Measurements from ENCODE around the gene RUFY1. TPM values are rescaled to one million over a fixed set of nuclear protein-coding genes. Genes with fewer than 3 reads are reported as not detected.

RUFY1 gene
- total and polyA plus RNA-seq, 9 of the 15 experiments (the other 6 are each of a cell fraction or from before 2014, with no cell fraction given) = 5.0 to 41.7 (median 29.6) TPM

DNA sequence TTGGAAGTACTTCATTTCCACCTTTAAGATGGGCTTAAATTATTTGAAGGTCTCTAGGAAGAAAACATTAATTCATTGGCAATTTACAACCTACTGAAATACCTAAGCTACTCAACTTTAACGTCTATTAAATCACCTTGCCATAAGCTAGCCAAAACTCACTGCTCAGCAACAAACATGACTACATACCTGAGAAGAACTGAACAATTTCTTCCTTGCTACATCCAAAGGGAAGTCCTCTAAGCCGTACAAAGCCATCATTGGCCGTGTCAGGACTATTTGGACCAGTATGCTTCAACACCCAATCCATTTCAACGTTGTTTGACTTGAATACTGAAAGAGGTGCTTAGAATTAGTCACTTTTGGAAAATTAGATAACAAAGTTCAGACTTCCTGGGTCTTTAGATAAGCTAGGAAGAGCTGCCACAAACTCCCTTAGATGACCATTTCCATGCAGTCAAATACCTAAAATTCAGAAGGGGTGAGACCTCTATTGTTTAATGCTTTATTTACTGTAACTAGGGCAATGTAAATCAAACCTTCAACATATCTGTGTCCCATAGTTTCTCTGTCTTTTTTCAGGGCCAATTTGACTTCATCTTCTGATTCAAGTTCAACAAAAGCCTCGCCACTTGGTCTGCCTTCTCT is 70.5 kb downstream of the RUFY1 start (continued):
- TF ChIP-seq U2AF1 (optimal IDR thresholded peaks at IDR 0.05; ENCODE audit: low read depth, low read length) (peak; percentile 35), PPARD (CRISPR knock-in tag; IDR thresholded peaks at IDR 0.05) (no peak), MCM7 (IDR thresholded peaks at IDR 0.05) (no peak), HDGF (IDR thresholded peaks at IDR 0.05) (no peak), NELFE (IDR thresholded peaks at IDR 0.05; ENCODE audit: insufficient read depth, insufficient read length) (no peak), CCNT2 (IDR thresholded peaks at IDR 0.05; ENCODE audit: borderline replicate concordance, extremely low read depth, insufficient read length, low read depth, low read length) (peak; percentile 24), ETV1 (tag; conservative IDR thresholded peaks at IDR 0.05; ENCODE audit: low read depth) (0 out of 2 replicates have a peak, but pooled peaks have one; percentile 20), TCF7 (IDR thresholded peaks at IDR 0.05; ENCODE audit: borderline replicate concordance) (no peak), GABPB1 (CRISPR knock-in tag; IDR thresholded peaks at IDR 0.05) (no peak), ARHGAP35 (IDR thresholded peaks at IDR 0.05; ENCODE audit: partially characterized antibody) (no peak), NCOR1 (IDR thresholded peaks at IDR 0.05) (peak; percentile 46), ETV5 (CRISPR knock-in tag; IDR thresholded peaks at IDR 0.05; ENCODE audit: low read depth) (no peak), GTF2E2 (tag; IDR thresholded peaks at IDR 0.05) (no peak), CBFA2T2 (conservative IDR thresholded peaks at IDR 0.05) (peak; percentile 46; the same call in 1 of the 2 replicates), KAT8 (IDR thresholded peaks at IDR 0.05; ENCODE audit: low read depth) (no peak), ARID1B (IDR thresholded peaks at IDR 0.05) (peak; percentile 83), LEF1 (IDR thresholded peaks at IDR 0.05) (peak; percentile 27; the same call in 1 of the 2 replicates), FOXA3 (CRISPR knock-in tag; conservative IDR thresholded peaks at IDR 0.05 in 1 of 2, IDR thresholded peaks at IDR 0.05 in 1 of 2) (no peak; a peak in 1 of 4 replicates)
- TF ChIP-seq, protein P1, sequence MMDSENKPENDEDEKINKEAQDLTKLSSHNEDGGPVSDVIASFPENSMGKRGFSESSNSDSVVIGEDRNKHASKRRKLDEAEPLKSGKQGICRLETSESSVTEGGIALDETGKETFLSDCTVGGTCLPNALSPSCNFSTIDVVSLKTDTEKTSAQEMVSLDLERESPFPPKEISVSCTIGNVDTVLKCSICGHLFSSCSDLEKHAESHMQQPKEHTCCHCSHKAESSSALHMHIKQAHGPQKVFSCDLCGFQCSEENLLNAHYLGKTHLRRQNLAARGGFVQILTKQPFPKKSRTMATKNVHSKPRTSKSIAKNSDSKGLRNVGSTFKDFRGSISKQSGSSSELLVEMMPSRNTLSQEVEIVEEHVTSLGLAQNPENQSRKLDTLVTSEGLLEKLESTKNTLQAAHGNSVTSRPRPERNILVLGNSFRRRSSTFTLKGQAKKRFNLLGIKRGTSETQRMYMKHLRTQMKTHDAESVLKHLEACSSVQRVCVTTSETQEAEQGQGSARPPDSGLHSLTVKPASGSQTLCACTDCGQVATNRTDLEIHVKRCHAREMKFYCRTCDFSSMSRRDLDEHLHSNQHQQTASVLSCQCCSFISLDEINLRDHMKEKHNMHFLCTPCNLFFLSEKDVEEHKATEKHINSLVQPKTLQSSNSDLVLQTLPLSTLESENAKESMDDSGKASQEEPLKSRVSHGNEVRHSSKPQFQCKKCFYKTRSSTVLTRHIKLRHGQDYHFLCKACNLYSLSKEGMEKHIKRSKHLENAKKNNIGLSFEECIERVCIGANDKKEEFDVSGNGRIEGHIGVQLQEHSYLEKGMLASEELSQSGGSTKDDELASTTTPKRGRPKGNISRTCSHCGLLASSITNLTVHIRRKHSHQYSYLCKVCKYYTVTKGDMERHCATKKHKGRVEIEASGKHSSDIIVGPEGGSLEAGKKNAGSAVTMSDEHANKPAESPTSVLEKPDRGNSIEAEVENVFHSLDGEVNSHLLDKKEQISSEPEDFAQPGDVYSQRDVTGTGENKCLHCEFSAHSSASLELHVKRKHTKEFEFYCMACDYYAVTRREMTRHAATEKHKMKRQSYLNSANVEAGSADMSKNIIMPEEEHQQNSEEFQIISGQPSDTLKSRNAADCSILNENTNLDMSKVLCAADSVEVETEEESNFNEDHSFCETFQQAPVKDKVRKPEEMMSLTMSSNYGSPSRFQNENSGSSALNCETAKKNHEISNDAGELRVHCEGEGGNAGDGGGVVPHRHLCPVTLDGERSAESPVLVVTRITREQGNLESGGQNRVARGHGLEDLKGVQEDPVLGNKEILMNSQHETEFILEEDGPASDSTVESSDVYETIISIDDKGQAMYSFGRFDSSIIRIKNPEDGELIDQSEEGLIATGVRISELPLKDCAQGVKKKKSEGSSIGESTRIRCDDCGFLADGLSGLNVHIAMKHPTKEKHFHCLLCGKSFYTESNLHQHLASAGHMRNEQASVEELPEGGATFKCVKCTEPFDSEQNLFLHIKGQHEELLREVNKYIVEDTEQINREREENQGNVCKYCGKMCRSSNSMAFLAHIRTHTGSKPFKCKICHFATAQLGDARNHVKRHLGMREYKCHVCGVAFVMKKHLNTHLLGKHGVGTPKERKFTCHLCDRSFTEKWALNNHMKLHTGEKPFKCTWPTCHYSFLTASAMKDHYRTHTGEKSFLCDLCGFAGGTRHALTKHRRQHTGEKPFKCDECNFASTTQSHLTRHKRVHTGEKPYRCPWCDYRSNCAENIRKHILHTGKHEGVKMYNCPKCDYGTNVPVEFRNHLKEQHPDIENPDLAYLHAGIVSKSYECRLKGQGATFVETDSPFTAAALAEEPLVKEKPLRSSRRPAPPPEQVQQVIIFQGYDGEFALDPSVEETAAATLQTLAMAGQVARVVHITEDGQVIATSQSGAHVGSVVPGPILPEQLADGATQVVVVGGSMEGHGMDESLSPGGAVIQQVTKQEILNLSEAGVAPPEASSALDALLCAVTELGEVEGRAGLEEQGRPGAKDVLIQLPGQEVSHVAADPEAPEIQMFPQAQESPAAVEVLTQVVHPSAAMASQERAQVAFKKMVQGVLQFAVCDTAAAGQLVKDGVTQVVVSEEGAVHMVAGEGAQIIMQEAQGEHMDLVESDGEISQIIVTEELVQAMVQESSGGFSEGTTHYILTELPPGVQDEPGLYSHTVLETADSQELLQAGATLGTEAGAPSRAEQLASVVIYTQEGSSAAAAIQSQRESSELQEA (IDR thresholded peaks at IDR 0.05; ENCODE audit: low read depth) = no peak
- TF ChIP-seq, protein P2, sequence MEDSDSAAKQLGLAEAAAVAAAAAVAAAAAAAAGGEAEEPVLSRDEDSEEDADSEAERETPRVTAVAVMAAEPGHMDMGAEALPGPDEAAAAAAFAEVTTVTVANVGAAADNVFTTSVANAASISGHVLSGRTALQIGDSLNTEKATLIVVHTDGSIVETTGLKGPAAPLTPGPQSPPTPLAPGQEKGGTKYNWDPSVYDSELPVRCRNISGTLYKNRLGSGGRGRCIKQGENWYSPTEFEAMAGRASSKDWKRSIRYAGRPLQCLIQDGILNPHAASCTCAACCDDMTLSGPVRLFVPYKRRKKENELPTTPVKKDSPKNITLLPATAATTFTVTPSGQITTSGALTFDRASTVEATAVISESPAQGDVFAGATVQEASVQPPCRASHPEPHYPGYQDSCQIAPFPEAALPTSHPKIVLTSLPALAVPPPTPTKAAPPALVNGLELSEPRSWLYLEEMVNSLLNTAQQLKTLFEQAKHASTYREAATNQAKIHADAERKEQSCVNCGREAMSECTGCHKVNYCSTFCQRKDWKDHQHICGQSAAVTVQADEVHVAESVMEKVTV (CRISPR knock-in tag; IDR thresholded peaks at IDR 0.05) = no peak
